ENCODE data around the gene FSCB.
"Not testable (repeated sequence)": the region's sequence is repeated elsewhere in the genome, so short reads cannot be mapped to it uniquely, and the experiment has no call there.

The FSCB gene

DNA sequence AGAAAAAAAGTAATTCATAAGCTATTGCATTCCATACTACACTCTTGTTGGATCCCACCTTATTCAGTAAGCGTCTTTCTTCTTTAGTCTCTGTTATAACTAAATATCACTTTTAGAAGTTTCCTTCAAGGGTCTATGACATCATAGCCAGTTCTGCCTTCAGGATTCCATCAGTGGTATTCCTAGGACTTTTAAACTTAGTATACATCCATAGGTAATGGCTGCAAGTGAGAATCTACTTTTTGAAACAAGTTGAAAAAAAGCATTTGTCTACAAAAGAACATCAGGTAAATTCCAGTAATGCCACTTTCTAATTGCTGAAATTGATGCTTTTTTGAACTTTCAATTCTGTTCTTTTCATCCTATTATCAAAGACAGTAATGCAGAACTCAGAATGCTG lies at the start of gene FSCB:
Gene FSCB, minus strand, starts transcription at position 101 of the 400 bp plus-strand sequence. CDS start 296 bp downstream, outside the sequence.
- no peak for DNase-seq

DNA sequence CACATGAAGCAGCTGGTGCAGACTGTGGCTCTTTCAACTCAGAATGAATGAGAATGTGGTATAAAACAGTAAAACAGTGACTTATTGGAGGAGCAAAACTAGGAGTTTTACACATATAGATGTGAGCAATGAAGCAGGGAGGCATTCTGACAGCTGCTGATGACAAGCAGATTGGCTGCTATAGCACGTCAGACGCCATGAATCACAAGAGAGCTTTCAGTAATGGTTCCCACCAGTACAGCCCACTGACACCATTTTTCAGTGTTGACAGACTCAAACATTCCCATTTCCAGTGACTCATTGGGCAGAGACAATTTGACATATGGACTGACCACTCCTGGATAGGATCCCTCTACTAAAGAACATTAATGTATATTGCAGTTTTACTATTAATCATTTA lies 24.6 kb upstream of the FSCB start:
- DNase-seq: no peak

DNA sequence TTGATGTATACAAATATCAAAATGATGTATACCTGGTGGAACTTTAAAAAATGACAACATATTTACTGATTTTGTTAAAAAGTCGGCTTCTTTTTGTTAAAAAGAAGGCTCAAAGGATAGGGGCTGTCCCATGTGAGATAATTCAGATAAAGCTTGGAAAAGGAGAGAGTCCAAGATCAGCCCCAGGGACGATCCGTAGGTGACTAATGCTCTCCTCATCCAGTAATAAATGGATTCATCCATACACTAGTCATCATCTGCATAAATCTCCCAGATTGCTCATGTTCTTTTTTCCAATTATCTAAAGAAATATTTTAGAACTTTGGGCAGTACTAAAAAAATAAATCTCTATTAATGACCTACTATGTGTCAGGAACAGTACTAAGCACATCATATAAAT lies 23.4 kb upstream of the FSCB start:
- no peak for DNase-seq

- DNase-seq: no peak
Measured at GRCh38 chr14:44529026-44529425, 21.9 kb upstream of the FSCB start.

- no peak for DNase-seq
Measured at GRCh38 chr14:44528180-44528579, 21.1 kb upstream of the FSCB start.

DNA sequence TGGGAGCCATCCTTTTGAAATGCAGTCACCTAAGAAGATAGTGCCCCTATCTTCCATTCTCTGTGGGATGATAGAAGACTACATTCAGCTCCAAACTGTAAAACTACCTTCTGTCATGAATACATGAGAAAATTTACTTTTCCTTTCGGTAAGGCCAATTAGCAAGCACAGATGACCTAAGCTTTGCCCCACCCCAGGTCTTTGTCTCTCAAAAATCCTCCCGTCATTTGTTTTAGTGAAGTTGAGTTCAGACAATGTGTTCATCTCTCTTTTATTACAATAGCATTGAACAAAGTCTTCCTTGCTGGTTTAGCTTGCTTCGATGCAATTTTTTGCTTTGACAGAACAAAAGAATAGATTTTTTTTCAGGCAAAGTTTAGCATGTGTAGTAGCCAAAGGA lies 18.2 kb upstream of the FSCB start:
- DNase-seq: no peak

DNA sequence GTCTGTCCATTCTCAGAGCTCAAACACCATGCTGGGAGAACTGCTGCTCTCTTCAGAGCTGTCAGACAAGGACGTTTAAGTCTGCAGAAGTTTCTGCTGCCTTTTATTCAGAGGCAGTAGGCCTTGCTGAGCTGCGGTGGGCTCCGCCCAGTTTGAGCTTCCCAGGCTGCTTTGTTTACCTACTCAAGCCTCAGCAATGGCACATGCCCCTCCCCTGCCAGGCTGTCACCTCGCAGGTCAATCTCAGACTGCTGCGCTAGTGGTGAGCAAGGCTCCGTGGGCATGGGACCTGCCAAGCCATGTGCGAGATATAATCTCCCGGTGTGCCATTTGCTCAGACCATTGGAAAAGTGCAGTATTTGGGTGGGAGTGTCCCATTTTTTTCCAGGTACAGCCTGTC lies 8.6 kb upstream of the FSCB start:
- DNase-seq: not testable (repeated sequence)

DNA sequence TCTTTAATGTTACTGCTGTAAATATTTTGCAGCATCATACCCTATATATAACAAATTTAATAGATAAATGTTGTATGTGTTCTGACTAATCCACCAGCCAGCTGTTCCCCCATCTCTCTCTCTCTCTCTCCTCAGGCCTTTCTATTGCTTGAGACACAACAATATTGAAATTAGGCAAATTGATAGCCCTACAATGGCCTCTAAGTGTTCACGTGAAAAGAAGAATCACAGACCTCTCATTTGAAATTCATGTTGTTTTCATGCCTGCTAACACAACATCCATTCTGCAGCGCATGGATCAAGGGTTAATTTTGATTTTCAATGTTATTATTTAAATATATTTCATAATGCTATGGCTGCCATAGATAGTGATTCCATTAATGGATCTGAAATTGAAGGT lies 1.8 kb upstream of the FSCB start:
- no peak for DNase-seq

- DNase-seq: no peak
Measured at GRCh38 chr14:44505588-44505987, 1.5 kb downstream of the FSCB start.

GRCh38 chr14:44497148-44497547 lies 9.9 kb downstream of the FSCB start:
- no peak for DNase-seq

- DNase-seq: no peak
Measured at GRCh38 chr14:44494137-44494536, 12.9 kb downstream of the FSCB start.

GRCh38 chr14:44490966-44491365 lies 16.1 kb downstream of the FSCB start:
- DNase-seq: no peak

DNA sequence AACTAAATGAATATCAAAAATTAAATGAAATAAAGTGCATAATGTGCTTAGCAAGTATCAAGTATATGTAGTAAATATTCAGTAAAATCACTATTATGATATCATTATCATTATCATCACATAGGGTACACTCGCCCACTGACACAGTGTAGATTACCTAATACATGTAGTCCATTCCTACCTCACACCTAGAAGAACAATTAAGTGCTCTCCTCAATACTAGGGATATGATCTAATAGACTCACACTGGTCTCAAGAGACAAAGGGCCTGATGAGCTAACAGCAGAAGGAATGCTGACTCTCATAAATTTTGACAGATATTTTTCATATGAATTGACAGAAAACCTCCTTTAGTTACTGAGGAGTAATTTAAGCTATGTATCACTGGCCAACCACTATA lies 29.1 kb downstream of the FSCB start:
- no peak for DNase-seq

DNA sequence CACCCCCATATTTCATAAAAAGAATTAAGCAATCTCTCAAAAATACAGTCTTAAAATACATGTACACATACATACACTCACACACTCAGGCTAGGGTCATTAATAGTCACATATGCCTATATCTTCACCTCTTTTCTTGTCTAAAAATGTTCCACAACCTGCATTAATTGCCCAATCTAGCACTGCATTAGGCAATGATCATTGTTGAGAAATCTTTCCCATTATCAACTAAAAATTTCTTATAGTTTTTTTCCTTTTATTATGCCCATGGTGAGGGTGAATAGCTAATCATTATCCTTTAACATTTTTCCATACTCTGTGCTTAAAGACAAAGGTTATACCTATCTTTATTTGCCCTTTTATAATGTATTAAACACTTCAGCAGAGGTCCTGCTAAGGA lies 38.3 kb downstream of the FSCB start:
- DNase-seq: no peak

DNA sequence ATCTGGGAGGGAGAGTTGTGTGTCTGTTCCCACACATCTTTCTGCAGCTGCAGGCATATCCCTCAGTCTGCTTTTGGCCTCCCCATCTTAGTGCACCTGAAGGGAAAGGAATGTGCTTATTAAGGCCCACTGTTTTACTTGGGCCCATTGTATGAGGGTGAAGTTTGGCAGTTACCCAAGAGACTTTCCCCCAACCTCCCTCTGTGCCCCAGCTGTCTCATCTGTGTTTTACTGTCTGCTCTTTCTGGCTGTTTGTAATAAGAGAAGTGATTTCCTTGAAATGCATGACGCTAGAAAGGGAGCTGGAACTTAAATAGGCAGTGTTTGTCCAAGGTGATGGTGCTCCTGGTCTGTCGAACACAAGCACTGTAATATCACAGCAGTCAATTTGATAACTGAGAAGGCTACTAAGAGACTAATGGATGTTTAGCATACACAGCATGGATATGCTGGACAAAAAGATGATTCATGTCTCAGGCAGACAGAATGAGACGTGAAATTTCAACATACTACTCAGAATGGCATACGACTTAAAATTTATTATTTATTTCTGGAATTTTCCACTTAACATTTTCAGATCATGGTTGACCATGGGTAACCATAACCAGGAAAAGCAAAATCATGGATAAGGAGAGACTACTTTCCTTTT lies 43.6 kb downstream of the FSCB start:
- DNase-seq: no peak

GRCh38 chr14:44462381-44462780 lies 44.7 kb downstream of the FSCB start:
- no peak for DNase-seq

- no peak for DNase-seq
Measured at GRCh38 chr14:44461811-44462210, 45.3 kb downstream of the FSCB start.
